Thoracic aorta (tissue), 2 donors: Measurements from ENCODE around the gene SLC7A1. TPM values are rescaled to one million over a fixed set of nuclear protein-coding genes. Genes with fewer than 3 reads are reported as not detected.

Source experiments
- ATAC-seq: fragments of 150-250 bp; one replicate; pipeline ENCODE4 v1.8.0; 2017; ENCODE audit warnings: low read depth; ENCODE audit not compliant: insufficient number of reproducible peaks, low FRiP score
- DNase-seq: peaks from one replicate; pipeline ENCODE4 v3.0.0-alpha.2; 2020; ENCODE audit warnings: low spot score
- H3K27ac ChIP-seq, 2 donors: fragments of 200-600 bp; sonication (generic); 1 replicate in 1 of 2; 2 replicates in 1 of 2; pipeline ENCODE4 v1.5.1; 2016; ENCODE audit warnings: mild to moderate bottlenecking in 2 of 2, moderate library complexity in 2 of 2
- H3K27me3 ChIP-seq: fragments of 200-600 bp; sonication (generic); replicated peaks from 2 replicates; pipeline ENCODE4 v1.6.0; 2016; ENCODE audit warnings: mild to moderate bottlenecking; ENCODE audit not compliant: insufficient read depth
- H3K36me3 ChIP-seq: fragments of 200-600 bp; sonication (generic); one replicate; pipeline ENCODE4 v1.5.1; 2016
- H3K4me1 ChIP-seq, 2 donors: fragments of 200-600 bp; sonication (generic); 1 replicate in 1 of 2; 2 replicates in 1 of 2; pipeline versions ENCODE4 v1.5.1 to v1.6.0; 2016; ENCODE audit warnings: low read depth in 2 of 2, mild to moderate bottlenecking in 1 of 2; ENCODE audit not compliant: control insufficient read depth in 1 of 2
- H3K4me3 ChIP-seq: fragments of 200-600 bp; sonication (generic); 2 replicates; pipeline ENCODE4 v1.5.1; 2016; ENCODE audit warnings: mild to moderate bottlenecking
- H3K9me3 ChIP-seq: fragments of 200-600 bp; sonication (generic); 2 replicates; pipeline ENCODE4 v1.5.1; 2016
- total RNA-seq, 2 donors: library from RNA; depleted of rRNA; stranded (reverse); fragments of >200 nt; gene quantifications; one replicate each; pipeline versions ENCODE4 v1.1.0 to v1.2.3, GENCODE V29; 2016
- TF ChIP-seq, protein P1 (sequence below): fragments of 200-600 bp; sonication (generic); IDR thresholded peaks from one replicate; pipeline ENCODE4 v1.5.1; 2019; ENCODE audit warnings: antibody characterized with exemption

Gene SLC7A1
- total RNA-seq, 2 donors from 2014 or later, result 24.0 to 39.1 TPM

- Histone ChIP-seq H3K27ac (no peak overlapping the region), H3K27me3 (no peaks in the 10 kb centered on the region), H3K4me3 (no peak overlapping the region), H3K36me3 (peaks cover 39% of the 10 kb centered on the region), H3K4me1 (peaks cover 14 to 27% of the 10 kb centered on the region in 2 donors), H3K9me3 (no peaks in the 10 kb centered on the region)
- TF ChIP-seq, protein P1, sequence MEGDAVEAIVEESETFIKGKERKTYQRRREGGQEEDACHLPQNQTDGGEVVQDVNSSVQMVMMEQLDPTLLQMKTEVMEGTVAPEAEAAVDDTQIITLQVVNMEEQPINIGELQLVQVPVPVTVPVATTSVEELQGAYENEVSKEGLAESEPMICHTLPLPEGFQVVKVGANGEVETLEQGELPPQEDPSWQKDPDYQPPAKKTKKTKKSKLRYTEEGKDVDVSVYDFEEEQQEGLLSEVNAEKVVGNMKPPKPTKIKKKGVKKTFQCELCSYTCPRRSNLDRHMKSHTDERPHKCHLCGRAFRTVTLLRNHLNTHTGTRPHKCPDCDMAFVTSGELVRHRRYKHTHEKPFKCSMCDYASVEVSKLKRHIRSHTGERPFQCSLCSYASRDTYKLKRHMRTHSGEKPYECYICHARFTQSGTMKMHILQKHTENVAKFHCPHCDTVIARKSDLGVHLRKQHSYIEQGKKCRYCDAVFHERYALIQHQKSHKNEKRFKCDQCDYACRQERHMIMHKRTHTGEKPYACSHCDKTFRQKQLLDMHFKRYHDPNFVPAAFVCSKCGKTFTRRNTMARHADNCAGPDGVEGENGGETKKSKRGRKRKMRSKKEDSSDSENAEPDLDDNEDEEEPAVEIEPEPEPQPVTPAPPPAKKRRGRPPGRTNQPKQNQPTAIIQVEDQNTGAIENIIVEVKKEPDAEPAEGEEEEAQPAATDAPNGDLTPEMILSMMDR, result no peak
- no peak for DNase-seq
- ATAC-seq, result no peak
Observed at GRCh38 chr13:29519921-29520320, 75.6 kb downstream of the SLC7A1 start.

- no peak overlapping the region for H3K27ac ChIP-seq
- peaks cover 10 to 15% of the 10 kb centered on the region in 2 donors for H3K4me1 ChIP-seq
- no peaks in the 10 kb centered on the region for H3K9me3 ChIP-seq
- ATAC-seq (no peak), DNase-seq (no peak)
- peaks cover 42% of the 10 kb centered on the region for H3K36me3 ChIP-seq
- H3K27me3 ChIP-seq, result no peaks in the 10 kb centered on the region
- no peak overlapping the region for H3K4me3 ChIP-seq
- TF ChIP-seq, protein P1, result no peak
Observed at GRCh38 chr13:29516880-29517279, 78.6 kb downstream of the SLC7A1 start.

- DNase-seq (no peak), ATAC-seq (no peak)
- H3K4me1 ChIP-seq, result peaks cover 3 to 6% of the 10 kb centered on the region in 2 donors
- no peaks in the 10 kb centered on the region for H3K27me3 ChIP-seq
- TF ChIP-seq, protein P1, result no peak
- peaks cover 42% of the 10 kb centered on the region for H3K36me3 ChIP-seq
- H3K27ac ChIP-seq, result no peak overlapping the region
- H3K9me3 ChIP-seq, result no peaks in the 10 kb centered on the region
- no peak overlapping the region for H3K4me3 ChIP-seq
Observed at GRCh38 chr13:29516012-29516411, 79.5 kb downstream of the SLC7A1 start.

- peaks cover 42% of the 10 kb centered on the region for H3K36me3 ChIP-seq
- no peak for ATAC-seq
Observed at GRCh38 chr13:29515372-29515771, 80.1 kb downstream of the SLC7A1 start.

DNA sequence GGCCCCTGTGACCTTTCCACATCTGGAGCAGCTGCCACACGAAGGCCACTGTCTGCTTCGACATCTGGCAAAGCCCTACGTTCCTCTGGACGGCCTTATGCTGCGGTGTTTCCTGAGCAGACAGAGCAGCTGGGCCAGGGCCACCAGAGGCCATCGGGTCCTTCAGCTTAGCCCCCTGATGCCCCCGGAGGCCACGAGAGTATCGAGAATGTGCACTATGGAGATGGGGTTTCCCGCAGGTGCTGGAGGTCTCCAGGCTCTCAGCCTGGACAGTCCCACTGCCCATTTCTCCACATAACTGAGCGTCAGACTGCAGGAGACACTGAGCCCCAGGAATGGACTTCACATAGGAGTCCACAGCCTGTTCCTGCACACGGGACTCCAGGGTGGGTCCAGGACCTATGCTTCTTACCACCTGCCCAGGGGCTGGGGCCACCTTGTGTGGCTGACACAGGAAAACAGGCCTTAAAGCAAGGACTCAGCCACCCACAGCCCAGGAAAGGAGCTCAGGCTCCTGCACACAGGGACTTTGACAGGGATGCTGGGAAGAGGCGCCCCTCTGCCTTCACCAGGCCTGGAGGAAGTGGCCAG is 80.7 kb downstream of the SLC7A1 start:
- Histone ChIP-seq H3K4me3 (no peak overlapping the region), H3K27ac (no peak overlapping the region), H3K4me1 (no peaks in the 10 kb centered on the region), H3K27me3 (no peaks in the 10 kb centered on the region), H3K36me3 (peaks cover 42% of the 10 kb centered on the region), H3K9me3 (no peaks in the 10 kb centered on the region)
- ATAC-seq (no peak), DNase-seq (no peak)
- TF ChIP-seq, protein P1, result no peak

More at GRCh38 chr13:29515372-29515771, 80.1 kb downstream of the SLC7A1 start:
- H3K4me3 ChIP-seq, result no peak overlapping the region
- H3K9me3 ChIP-seq, result no peaks in the 10 kb centered on the region
- TF ChIP-seq, protein P1, result no peak
- H3K4me1 ChIP-seq, result no peaks in the 10 kb centered on the region
- no peak overlapping the region for H3K27ac ChIP-seq
- DNase-seq, result no peak
- H3K27me3 ChIP-seq, result no peaks in the 10 kb centered on the region
